Germinal center (tissue), 1 donor: ENCODE results near the gene RBM33.

Experiments
- DNase-seq: peaks from one replicate; pipeline ENCODE4 v3.0.0; 2012; ENCODE audit warnings: mixed read lengths, low spot score

Gene RBM33

DNA sequence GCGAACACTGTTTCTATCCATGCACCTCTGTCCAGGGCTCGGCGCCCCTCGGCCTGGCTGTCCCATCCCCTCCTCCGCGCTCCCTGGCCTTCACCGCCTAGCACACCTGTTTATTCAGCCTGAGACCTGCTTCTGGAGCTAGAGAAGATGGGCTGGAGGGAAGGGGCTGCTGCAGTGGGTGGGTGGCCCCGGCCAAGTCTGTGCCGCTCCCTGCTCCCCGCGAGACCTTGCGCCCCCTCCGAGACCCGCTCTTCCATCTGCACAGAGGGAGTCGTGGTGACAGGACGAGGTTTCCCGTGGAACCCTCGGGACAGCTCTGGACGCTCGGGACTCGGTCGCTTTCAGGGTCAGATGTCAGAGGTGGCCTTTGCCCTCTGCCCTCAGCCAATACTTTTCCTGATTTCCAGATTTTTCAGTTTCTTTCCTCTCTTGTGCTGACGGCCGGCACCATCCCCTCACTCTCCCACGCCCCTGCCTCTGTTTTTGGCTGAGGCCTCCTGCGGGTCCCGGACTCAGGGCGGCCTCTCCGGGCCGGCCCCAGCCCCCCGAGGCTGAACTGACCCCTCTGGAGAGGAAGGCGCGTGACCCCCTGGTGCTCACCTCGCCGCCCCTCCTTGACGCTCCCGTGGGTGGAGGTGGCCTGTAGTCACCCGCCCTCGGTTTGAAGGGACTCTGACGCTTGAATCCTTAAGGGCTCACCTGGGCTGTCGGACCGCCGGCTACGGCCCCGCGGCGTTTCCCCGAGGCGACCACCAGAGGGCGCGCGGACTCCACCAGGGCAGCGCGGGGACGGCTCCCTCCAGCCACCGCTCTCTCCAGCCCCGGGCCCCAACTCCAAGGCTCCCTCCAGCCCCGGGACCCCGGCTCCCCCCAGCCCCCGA, 152.2 kb downstream of the RBM33 start:
- peak; percentile 78 for DNase-seq

DNA sequence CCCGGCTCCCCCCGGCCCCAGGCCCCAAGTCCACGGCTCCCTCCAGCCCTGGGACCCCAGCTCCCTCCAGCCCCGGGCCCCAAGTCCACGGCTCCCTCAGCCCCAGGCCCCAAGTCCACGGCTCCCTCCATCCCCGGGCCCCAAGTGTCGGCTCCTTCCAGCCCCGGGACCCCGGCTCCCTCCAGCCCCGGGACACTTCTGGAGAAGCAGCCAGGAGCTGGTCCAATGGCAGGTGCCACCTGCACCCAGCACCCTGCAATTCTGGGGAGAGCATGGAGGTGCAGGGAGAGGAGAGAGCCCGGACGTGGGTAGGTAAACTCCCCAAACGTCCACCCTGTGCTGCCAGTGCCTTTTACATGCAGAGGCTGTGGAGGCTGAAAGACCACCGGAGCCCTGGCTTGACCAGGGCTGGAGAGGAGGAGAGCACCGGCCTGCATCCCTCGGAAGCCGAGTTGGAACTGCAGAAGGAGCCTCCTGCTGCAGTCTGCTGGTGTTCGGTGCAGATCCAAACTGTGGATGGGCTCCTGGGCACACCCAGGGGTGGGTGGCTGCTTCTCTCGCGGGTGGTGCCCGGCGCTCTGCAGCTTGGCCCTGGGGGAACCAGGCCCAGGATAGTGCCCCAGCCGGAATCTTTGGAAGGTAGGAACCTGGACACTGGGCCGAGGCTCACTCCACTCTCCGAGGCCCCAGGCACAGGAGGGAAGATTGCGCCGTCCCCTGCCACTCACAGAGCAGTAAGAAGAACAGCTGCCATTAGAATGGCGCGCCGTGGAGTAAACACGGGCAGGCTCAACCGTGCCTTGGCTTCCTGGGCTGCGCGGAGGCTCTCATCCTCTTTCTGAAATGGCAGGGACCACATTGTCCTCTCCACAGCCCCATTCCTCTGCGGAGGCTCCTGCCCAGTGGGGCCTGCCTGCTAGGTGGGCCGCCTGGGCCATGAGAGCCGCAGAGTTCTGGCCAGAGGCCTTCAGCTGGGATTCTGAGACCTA, 153.1 kb downstream of the RBM33 start:
- no peak for DNase-seq

DNA sequence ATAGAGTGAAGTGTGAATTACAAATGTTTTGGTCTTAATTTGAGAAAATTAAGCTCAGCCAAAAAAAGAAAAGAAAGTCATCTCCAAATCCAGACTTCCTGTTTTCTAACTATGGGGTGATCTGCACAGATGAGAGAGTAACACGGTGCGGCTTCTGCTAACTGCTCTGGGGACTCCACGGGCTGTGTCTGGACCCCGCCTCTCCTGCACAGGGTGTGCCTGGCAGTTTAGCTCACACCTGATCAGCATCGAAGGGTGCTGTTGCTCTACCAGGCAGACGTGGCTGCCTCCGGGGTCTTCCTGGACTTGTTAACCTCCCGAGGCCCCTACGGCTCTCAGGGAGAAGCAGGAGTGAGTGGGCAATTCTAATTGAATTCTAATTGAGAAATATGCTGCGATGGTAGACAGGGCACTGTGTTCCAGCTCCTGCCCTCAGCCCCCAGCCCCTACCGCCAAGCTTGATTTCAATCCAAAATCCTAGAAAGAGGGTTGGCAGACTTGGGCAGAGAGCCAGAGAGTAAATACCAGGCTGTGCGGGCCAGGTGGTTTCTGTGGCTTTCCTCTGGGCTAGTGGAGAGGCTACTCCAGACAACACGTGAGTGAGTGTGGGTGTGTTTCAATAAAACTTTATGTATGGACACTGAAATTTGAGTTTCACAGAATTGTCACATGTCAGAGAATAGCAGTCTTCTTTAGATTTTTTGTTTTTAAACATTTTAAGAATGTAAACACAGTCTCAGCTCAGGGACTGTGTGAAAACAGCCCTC, 154.4 kb downstream of the RBM33 start:
- DNase-seq: no peak

- DNase-seq: no peak
Measured at GRCh38 chr7:155799514-155799913, 155.1 kb downstream of the RBM33 start.

DNA sequence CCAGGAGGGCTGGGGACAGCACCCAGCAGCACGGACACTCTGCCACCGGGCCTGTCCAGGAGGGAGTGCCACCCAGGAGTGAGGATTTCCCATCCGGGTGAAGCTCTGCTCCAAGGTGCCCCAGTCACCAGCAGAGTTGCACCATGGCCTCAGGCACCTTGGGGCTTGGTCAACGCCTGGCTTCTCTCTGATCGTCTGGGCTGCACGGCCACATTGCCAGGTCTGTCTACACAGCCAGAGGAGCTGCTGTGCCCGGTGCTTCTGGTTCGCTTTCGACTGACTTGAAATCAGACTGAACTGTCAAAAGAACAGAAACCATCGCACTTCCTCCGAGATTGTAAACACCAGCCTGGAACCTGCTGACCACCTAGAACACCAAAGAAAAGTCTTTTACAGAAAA, 155.8 kb downstream of the RBM33 start:
- DNase-seq: no peak

GRCh38 chr7:155800741-155801267, 156.3 kb downstream of the RBM33 start:
- DNase-seq: no peak

DNA sequence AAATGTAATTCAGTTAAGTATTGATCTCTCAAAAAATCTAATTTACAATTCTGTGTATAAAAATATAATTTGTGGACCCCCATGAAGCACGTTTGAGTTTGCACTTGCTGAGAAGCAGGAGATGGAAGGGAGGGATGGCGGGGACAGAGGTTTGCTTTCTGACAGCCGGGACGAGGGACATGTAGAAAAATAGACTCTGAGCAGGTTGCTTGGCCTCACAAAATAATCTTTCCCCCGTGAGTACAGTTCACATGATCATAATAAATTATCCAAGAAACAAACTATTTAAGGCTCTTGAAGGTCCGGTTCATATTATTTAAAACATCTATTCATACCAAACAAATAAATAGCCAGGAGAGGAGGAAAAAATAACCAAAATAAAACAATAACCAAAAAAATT, 157.8 kb downstream of the RBM33 start:
- no peak for DNase-seq

GRCh38 chr7:155802906-155803417, 158.5 kb downstream of the RBM33 start:
- DNase-seq: no peak

GRCh38 chr7:155803418-155804376, 159.2 kb downstream of the RBM33 start:
- DNase-seq: no peak

GRCh38 chr7:155804431-155804831, 160.0 kb downstream of the RBM33 start:
- no peak for DNase-seq

GRCh38 chr7:155804897-155805825, 160.7 kb downstream of the RBM33 start:
- peak; percentile 79 for DNase-seq

DNA sequence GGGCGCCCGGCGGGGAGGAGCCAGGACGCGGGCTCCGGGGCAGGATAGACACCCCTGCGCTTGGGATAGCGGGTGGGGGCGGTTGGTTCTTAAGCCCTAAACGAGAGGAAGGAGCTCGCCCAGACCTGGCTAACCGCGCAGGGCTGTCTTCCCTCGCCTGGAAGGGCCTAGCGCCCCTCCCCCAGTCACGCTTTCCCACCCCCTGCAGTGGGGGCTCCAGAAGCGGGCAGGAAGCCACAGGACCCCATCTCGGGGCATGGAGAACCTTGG, 161.3 kb downstream of the RBM33 start:
- DNase-seq: no peak

DNA sequence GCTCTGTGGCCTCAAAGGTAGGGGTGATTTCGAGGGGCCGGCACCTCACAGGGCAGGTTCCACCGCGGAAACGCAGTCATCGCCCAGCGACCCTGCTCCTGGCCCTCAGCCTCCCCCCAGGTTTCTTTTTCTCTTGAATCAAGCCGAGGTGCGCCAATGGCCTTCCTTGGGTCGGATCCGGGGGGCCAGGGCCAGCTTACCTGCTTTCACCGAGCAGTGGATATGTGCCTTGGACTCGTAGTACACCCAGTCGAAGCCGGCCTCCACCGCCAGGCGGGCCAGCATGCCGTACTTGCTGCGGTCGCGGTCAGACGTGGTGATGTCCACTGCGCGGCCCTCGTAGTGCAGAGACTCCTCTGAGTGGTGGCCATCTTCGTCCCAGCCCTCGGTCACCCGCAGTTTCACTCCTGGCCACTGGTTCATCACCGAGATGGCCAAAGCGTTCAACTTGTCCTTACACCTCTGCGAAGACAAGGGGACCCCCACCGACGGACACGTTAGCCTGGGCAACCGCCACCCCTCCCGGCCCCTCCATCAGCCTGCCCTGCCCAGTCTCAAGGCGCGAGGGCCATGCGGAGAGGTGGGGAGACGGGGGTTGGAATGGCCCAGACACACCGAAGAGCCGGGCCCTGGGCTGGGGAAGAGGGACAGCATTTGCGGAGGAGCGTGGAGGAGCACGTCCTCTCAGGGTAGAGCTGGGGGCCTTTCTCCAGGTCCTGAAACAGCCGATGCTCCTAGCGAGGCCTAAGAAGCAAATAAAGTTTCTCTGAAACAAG, 161.8 kb downstream of the RBM33 start:
- DNase-seq: no peak

- DNase-seq: no peak
Measured at GRCh38 chr7:155807065-155807671, 162.7 kb downstream of the RBM33 start.

- DNase-seq: no peak
Measured at GRCh38 chr7:155807789-155808548, 163.5 kb downstream of the RBM33 start.

GRCh38 chr7:155808549-155809331, 164.3 kb downstream of the RBM33 start:
- DNase-seq: no peak
